Stimulated activated CD4-positive, alpha-beta T cell treated with anti-CD3 and anti-CD28 coated beads, TNF-alpha, amount 100 ng/mL, for 4 hours (primary cell): ENCODE measurements around the gene ARNT2.

Source experiments
- DNase-seq, 3 experiments: peaks; one replicate each; pipeline ENCODE4 v3.0.0-alpha.2; 2020; ENCODE audit warnings: low read depth in 3 of 3

Gene ARNT2

DNA sequence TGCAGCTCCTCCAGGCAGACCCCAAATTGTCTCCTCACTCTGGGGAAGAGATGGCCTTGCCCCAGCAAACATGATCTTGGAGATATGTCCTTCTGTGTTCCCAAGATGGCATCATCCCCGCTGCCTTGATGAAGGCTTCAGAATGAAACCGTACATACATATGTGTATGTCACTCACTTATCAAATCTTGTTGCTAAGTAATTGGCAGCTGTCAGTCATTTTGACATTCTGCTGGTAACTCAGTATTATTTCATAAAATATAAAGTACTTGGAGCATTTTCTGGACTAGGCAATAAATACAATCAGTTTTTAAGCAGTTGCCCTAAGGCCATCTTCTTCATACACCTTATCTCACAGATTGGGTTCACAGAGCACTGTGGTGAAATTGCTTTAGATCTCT, 62.4 kb downstream of the ARNT2 start:
- no peak for DNase-seq

DNA sequence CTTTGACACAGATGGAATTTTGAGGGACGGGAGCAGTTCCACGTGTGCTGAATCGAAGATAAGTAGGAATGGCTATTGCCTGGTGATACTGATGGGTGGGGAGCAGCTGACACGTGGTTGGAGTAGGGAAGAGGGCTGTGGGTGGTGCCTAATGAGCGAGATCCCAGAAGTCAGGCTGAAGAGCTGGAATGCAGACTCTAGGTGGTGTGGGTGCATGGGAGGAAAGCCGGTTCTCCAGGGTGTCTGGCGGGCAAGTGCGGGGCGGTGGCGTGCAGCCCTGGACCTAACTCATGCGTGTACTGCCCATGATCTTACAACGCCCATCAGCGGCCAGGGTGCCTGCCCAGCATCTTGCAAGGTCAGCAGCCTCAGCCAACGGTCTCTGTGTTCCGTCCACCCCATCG, 63.1 kb downstream of the ARNT2 start:
- DNase-seq: no peak

DNA sequence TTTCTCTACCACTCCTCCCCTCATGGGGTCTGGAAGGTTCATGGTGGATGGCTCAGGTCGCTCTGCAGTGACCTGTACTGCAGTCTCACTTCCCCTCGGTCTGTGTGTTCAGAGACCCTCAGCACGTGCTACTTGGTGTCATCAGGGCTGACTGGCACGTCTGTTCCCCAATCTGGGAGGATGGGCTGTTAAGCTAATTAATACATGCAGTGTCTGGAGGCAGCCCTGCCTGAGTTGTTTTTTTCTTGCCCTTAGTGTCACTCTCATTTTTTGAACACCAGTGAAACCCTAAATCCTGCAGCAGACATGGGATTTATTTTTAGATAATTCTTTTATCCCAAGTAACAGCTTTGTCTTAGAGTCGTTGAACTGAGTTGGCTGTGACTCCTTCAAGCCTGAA, 64.6 kb downstream of the ARNT2 start:
- no peak for DNase-seq

DNA sequence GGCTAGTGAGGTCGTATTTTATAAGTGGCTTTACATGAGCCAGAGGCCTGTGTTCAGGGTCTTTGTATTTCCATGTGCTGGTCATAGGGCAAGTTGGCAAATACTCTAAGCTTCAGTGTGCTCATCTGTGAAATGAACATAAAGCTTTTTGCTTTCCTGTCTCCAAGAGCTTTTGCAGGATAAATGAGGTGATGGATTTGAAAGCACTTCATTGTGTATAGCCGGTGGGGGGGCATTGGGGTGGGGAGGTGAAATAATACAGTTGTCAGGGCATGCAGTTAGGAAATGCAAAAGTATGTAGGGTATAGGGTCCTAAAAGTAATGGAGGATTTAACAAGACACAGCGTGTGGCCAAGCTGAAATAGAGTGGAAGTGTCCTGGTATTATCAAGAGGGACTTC, 67.7 kb downstream of the ARNT2 start:
- DNase-seq: no peak

DNA sequence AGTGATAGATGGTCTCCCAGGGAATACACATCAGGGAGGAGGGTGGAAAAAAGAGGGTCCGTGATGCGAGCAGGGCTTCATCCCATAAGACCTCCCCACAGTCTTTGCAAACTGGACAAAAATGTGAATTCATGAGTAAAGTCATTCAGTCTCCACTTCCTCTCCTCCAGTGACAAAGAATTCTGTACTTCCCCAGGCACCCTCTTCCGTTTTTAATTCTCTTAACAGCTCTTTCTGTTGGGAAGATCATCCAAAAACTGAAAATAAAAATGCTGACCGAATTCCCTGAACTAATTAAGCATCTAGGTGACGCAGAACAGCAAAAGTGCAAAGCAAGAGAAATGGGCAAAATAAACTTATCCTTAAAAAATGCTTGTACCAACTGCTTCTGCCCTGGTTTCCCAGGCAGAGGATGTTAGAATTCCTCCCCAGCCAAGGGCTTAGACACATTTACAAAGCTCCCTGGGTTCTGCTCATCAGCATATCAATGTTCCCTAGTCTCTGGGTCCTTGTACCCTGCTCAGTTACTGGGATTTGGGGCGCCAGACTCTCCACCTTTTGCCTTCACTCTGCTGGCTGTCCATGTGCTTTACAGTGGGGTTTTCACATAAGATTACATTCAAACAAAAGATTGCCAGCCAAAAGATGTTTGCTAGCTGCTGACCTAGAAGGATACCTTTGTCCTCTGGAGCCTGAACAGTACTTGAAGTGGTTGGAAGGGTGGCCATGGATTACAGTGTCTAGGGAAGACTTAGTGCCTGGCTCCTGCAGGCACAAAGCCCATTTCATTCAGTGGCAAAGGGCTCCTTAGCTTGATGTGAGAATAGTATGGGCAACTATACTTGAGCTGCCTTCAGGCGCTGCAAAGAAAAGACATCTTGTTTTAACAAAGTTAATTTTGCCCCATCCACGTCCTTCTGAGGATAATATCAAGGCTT, 69.4 kb downstream of the ARNT2 start:
- no peak for DNase-seq

DNA sequence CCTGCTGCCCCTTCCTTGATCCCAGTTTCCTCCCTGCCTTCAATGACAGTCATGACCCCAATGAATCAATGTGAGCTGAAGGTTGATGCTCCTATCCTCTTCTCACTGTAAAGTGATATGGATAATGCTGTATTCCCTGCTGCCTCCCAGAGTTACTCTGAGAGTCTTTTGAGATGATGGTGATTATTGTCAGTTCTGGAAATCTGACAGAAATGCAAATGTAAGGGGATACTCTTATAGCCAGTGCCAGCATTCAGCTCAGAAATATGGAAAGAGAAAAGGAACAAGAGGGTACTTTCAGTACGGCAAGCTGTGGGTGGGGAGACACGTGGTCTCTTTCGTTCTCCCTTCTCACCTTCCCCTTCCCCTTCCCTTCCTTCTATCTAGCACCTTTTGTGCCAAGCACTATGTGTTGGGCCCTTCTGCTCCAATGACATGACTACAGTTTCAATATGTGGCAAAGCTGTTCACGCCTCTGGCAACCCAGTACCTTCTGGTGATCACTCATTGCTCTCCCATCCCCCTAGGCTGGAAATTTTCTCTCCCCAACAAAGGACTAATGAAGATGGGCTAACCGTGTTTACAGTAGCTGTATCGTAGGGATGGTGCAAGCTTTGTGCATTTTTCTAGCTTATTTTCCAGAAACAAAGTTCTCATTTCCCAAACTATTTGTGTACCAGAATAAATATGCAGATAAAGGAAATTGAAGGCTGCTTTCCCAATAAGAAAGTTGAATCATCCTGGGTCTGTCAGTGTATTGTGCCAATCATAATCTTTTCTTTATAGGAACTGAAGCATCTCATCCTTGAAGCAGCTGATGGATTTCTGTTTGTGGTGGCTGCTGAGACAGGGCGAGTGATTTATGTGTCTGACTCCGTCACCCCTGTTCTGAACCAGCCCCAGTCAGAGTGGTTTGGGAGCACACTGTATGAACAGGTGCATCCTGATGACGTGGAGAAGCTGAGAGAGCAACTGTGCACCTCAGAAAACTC, 70.3 kb downstream of the ARNT2 start:
- no peak for DNase-seq

DNA sequence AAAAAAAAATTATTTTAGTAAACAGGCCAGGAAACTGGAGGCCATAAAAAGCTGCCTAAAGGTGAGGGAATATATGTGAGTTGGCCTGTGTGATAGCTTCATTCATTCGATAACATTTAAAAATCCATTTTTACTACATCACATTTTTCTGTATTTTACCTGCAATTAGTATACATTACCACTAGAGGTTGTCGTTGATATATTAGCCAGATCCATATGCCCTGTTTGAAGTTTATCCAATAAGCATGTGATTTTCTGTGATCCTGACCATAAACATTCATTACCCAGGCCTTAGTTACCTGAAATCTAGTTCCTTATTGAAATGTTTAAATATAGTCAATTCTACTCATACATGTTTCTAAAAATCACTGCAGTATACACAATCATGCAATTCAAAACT, 71.4 kb downstream of the ARNT2 start:
- DNase-seq: no peak

DNA sequence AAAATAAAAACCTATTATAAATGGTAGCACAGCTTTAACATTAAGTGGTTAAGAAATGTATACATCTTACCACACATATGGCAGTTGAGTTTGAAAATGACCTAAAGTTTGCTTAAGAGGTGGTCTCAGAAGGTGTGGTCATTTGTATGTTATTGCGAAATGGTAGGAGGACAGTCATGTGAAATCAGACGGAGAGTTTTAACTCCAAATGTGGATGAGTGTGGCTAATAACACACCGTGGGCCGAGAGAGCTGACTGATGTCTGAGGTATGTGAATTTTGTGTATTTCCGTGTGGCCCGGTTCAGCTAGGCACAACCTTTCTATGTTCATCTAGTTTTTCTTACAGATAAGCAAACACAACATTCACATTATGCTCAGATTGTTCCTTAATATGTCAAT, 71.9 kb downstream of the ARNT2 start:
- no peak for DNase-seq

DNA sequence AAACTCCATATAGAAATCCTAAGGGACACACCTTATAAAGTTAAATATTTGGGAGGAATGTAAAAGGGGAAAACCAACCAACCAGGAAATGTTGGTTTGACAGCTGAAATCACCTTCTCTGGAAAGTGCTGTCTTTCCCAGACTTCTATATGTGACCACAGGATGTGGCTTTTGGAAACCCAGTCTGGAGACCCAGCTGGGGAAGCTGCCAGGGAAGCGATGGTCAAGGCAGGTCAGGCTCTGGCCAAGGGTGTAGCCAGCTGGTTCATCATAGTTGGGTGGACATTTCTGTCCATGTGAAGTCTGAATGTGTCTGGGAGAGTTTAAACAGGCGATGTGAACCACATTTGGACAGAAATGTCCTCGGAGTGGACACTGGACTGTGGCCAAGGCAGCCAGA, 73.9 kb downstream of the ARNT2 start:
- no peak for DNase-seq

DNA sequence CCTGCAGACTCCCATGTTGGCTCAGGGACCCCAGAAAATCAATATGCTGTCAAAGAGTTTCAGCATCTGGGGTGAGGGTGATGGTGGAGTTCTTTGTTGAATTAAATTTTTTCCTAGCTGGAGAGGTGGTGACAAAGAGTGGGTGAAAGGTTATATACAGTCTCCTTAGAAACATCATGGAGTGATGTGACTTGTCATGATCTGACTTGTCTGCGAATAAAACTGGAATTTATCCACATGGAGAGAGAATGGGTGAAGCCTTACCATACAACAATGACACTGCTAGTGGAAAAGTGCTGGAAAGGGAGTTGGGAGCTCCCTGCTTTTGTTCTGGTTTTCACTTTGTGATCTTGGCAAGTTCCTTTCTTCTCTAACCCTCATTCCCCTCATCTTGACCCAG, 75.0 kb downstream of the ARNT2 start:
- DNase-seq: no peak

DNA sequence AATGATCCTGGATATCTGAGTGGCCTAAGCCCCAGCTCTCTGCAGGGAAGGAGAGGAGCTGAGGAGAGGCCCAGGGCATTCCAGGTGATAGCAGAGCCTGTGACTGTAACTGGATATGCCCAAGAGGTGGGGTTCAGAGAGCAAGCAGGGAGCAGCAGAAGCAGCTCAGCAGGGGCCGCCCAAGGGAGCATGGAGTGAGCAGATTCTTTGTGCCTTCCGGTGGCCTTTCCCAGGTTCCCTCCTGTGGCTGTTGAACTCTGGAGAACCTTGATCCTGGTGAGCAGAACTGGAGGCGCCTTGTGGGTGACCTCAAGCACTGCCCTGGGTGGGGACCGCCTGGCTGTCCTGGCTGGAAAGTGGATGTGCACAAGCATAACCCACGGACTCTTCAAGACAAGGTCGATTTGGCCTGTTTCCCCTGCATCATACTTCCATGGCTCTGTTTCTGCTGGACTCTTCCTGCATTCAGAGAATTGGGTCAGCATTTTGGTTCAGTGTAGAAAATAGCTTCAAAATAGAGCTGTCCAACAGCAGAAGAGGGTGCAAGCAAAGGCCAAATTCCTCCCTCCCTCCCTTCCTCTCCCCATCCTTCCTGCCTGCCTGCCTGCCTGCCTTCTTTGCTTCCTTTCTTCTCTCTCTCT, 76.1 kb downstream of the ARNT2 start:
- DNase-seq: no peak

DNA sequence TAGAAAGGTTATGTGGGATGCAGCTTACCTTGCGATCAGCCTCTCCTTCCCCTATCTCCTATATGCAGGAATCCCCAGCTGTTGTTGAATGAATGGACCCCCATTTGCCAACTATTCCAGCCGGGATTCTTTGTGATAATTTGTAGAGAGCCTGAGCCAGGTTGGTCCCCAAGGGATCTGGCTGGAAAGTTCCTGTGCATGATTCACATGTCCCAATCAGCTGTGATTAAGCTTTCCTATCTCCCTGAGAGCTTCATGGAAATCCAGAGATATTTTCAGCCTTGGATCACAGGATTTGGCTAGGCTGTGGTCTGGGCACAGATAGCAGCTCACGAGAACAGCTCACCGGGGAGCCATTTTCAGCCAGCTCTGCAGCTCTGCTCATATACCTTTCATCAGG, 76.7 kb downstream of the ARNT2 start:
- DNase-seq: no peak

DNA sequence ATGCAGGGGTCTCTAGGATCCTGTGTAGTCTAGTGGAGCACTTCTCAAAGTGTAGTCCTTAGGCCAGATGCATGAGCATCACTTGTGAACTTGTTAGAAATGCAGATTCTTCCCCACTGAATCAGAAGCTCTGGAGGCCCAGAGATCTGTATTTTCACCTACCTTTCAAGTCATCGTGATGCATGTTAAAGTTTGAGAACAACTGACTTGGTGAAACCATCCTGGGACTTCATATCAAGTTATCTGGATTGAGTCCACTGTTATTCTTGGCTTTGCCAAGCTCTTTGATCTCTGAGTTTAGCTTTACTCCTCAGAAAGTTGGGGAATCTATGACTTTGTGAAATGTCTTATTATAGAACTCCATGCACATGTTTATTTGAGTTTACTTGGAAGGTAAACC, 78.5 kb downstream of the ARNT2 start:
- no peak for DNase-seq

DNA sequence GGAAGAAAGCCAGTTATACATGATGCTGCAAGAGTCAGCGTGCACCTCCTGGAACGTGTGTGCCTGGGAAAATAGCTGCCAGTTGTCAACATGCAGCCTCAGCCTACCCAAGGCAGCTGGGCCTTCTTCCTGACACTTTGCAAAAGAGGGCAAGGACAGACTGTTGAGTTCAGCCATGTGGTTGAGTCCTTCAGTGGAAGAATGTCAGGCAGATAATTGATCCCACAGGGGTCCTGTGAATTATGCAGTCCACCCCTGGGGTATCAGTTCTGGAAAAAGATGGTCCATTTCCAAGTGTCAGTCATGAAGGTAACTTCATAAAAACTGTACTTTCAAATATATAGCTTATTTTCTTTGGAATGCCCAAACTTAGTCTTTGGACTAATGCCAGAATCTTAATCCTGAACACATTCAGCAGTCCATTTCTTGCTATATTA, 79.6 kb downstream of the ARNT2 start:
- DNase-seq: no peak

DNA sequence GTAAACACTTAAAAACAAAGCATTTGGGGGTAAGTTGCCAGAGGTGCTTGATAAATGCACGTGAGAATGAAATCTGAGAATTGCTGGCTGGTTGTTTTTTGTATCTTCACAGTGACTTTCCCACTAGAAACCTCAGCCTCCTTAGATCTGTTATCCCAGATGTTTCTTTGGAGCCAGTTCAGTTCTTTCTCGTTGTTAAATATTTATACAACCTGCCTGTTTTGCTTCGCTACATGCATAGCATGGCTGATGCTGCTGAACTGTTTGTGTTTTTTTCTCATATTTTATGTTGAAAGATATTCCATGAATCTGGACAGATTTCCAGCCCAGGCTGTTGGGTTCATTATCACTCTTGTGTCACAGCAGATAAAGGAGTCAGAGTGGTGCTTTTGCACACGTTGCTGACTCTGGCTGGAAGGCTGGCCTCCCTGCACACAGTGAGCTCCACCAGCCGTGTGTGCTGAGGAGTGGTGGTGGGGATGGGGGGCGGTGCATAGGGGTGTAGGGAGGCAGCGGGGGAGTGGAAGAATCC, 80.2 kb downstream of the ARNT2 start:
- no peak for DNase-seq

DNA sequence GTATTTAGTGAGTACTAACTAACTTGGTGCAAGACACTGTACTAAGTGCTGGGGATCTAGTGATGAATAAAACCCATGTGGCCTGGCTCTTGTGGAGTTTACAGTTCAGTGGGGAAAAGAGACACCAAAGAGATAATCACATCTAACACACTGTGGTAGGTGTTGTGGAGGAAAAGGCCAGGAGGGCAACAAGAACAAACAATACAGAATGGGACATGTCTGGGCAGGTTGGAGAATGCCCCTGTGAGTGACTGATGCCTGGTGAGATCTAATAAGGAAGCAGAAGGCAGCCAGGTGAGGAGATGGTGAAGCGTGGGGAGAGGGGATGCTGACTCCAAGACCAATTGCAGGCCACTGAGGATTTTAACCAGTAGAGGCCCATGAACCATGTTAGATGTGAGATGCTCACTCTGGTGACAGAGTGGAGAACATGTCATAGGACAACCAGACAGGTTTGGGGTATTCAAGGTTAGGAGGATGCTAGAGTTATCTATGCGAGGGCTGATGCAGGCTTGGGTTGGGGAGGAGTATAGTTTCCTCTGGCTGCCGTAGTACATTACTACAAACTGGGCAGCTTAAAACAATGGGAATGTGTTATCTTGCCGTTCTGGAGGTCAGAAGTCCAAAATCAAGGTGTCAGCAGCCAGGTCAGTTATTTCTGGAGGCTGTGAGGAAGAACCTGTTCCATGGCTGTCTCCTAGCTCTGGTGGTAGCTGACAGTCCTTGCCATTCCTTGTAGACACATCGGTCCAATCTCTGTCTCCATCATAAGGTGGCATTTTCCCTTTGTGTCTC, 81.4 kb downstream of the ARNT2 start:
- no peak for DNase-seq

DNA sequence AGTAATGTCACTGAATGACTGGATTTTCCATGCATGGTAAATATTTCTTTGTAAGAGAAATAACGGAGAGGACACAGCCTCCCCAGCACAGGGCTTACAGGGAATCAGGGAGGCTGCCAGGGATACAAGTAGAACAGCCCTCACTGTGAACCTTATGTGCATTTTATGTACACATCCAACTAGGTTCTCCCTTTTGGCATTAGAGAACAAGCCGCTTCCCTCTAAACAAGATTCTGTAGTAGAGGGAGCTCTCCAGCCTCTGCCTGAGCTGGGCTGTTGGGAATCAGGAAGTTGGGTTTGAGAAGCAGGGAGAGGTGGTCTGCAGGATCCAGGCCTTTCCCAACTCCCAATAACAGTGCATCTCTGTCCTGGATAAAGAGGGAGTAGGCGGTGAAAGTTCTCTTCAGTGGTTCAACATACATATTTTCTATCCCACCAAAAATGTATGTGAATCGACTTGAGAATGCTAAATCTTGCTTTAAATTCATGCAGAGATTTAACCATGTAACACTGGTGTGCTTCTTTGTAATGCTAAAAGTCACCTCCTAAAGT, 83.7 kb downstream of the ARNT2 start:
- no peak for DNase-seq

DNA sequence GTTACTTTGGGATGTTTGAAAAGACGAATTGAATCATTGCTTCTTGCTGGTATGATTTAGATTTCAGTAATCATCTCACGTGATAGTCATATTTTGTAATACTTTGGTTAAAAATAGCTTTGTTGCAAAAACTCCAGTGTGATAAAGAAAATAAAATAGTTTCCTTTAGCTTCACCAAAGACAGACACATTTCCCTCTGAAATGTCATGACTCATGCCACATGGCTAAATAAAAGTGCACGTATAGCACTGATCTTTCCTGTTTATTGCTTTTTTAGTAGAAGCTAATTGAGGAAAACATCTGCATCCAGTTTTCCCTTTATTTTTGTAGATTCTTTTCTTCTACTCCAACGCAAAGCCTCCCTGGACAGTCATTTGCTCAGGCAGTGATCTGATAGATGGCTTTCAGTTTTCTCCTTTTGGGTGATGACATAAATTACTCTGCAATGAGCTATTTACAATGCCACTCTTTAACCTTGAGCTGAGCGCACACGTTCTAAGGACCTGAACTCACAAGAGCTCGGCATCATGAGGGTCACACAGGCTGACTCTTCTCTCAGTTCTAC, 84.9 kb downstream of the ARNT2 start:
- no peak for DNase-seq

DNA sequence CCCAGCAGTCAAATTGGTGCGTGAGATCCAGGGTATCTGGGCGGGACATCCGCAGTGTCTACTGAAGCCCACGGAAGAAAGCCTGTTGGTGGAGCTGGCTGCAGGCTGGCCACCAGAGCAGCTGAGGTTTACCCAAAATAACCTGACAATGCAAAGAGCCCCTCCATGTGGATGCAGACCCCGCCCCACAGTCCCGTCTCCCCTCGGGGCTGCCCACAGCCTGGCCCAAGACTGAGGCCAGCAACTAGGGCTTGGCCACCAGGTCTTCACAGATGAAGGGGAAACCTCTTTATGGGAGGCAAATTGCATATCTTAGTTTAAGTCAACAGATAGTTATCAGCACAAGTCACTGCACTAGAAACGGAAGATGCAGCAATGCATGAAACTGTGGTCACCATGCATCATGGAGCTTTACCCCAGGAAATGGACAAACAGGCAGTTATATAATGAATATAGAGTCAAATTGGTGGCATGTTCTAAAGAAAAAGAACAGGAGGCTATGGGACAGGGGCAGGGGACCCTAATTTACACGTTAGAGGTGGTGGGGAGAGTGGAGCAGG, 86.3 kb downstream of the ARNT2 start:
- no peak for DNase-seq
